B cell (primary cell): ENCODE measurements around the gene NBPF3.
"Not testable (repeated sequence)": the region's sequence is repeated elsewhere in the genome, so short reads cannot be mapped to it uniquely, and the experiment has no call there.

ENCODE experiments used
- EZH2 ChIP-seq: IDR thresholded peaks from 2 replicates; pipeline ENCODE4 v1.6.1; 2012; ENCODE audit warnings: borderline replicate concordance, low read depth, mild to moderate bottlenecking, moderate library complexity, low read length; ENCODE audit not compliant: insufficient read depth, poor library complexity, severe bottlenecking
- TF ChIP-seq, protein P1 (sequence below): fragments of 200-600 bp; IDR thresholded peaks from one replicate; pipeline ENCODE4 v1.8.0; 2022; ENCODE audit warnings: antibody characterized with exemption, mild to moderate bottlenecking

DNA sequence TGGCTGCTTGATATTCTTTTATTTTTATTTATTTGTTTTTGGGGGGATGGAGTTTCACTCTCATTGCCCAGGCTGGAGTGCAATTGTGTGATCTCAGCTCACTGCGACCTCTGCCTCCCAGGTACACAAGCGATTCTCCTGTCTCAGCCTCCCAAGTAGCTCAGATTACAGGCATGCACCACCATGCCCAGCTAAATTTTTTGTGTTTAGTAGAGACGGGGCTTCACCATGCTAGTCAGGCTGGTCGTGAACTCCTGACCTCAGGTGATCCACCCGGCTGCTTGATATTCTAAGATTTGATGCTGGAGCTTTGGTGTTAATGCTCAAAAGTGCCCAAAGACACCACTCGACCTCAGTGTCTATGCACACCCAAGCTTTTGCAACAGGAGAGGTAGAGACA lies 19.6 kb upstream of the NBPF3 start:
- TF ChIP-seq, protein P1, sequence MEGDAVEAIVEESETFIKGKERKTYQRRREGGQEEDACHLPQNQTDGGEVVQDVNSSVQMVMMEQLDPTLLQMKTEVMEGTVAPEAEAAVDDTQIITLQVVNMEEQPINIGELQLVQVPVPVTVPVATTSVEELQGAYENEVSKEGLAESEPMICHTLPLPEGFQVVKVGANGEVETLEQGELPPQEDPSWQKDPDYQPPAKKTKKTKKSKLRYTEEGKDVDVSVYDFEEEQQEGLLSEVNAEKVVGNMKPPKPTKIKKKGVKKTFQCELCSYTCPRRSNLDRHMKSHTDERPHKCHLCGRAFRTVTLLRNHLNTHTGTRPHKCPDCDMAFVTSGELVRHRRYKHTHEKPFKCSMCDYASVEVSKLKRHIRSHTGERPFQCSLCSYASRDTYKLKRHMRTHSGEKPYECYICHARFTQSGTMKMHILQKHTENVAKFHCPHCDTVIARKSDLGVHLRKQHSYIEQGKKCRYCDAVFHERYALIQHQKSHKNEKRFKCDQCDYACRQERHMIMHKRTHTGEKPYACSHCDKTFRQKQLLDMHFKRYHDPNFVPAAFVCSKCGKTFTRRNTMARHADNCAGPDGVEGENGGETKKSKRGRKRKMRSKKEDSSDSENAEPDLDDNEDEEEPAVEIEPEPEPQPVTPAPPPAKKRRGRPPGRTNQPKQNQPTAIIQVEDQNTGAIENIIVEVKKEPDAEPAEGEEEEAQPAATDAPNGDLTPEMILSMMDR = not testable (repeated sequence)
- TF ChIP-seq EZH2 = not testable (repeated sequence)
